HEK293 (cell line): Measurements from ENCODE around the gene CHRM5.

Experiments
- BCL11A ChIP-seq: fragments of 450-650 bp; formaldehyde crosslinking; IDR thresholded peaks from 2 replicates; pipeline ENCODE4 v1.5.1; 2016; ENCODE audit warnings: low read depth, missing biosample characterization, missing genetic modification characterization
- PRDM10 ChIP-seq: fragments of 450-650 bp; formaldehyde crosslinking; IDR thresholded peaks from 2 replicates; pipeline ENCODE4 v1.5.1; 2016; ENCODE audit warnings: missing biosample characterization, missing genetic modification characterization
- ZBTB20 ChIP-seq: fragments of 450-650 bp; formaldehyde crosslinking; IDR thresholded peaks from 2 replicates; pipeline ENCODE4 v1.5.1; 2016; ENCODE audit warnings: missing biosample characterization, missing genetic modification characterization
- ZFHX2 ChIP-seq: fragments of 450-650 bp; formaldehyde crosslinking; conservative IDR thresholded peaks from 2 replicates; pipeline ENCODE4 v1.5.1; 2016; ENCODE audit warnings: missing biosample characterization, missing genetic modification characterization
- ZNF121 ChIP-seq: fragments of 450-650 bp; formaldehyde crosslinking; IDR thresholded peaks from 2 replicates; pipeline ENCODE4 v1.5.1; 2016; ENCODE audit warnings: missing biosample characterization, missing genetic modification characterization
- ZNF24 ChIP-seq: fragments of 450-650 bp; formaldehyde crosslinking; IDR thresholded peaks from 2 replicates; pipeline ENCODE4 v1.5.1; 2016; ENCODE audit warnings: missing biosample characterization, missing genetic modification characterization
- ZNF26 ChIP-seq: fragments of 450-650 bp; formaldehyde crosslinking; IDR thresholded peaks from 2 replicates; pipeline ENCODE4 v1.5.1; 2016; ENCODE audit warnings: missing biosample characterization, missing genetic modification characterization
- ZNF521 ChIP-seq: fragments of 450-650 bp; formaldehyde crosslinking; IDR thresholded peaks from 2 replicates; pipeline ENCODE4 v1.5.1; 2017; ENCODE audit warnings: missing biosample characterization, mild to moderate bottlenecking, missing genetic modification characterization
- ZNF747 ChIP-seq: fragments of 450-650 bp; formaldehyde crosslinking; IDR thresholded peaks from 2 replicates; pipeline ENCODE4 v1.5.1; 2016; ENCODE audit warnings: missing biosample characterization, missing genetic modification characterization
- ZNF768 ChIP-seq: fragments of 450-650 bp; formaldehyde crosslinking; IDR thresholded peaks from 2 replicates; pipeline ENCODE4 v1.5.1; 2018; ENCODE audit warnings: missing biosample characterization, mild to moderate bottlenecking, missing genetic modification characterization
- TF ChIP-seq, protein P1 (sequence below): fragments of 450-650 bp; formaldehyde crosslinking; conservative IDR thresholded peaks from 2 replicates; pipeline ENCODE4 v1.5.1; 2016; ENCODE audit warnings: low read depth, missing biosample characterization, missing genetic modification characterization
- TF ChIP-seq, protein P2 (sequence below): fragments of 450-650 bp; formaldehyde crosslinking; IDR thresholded peaks from 2 replicates; pipeline ENCODE4 v1.5.1; 2016; ENCODE audit warnings: missing biosample characterization, missing genetic modification characterization

DNA sequence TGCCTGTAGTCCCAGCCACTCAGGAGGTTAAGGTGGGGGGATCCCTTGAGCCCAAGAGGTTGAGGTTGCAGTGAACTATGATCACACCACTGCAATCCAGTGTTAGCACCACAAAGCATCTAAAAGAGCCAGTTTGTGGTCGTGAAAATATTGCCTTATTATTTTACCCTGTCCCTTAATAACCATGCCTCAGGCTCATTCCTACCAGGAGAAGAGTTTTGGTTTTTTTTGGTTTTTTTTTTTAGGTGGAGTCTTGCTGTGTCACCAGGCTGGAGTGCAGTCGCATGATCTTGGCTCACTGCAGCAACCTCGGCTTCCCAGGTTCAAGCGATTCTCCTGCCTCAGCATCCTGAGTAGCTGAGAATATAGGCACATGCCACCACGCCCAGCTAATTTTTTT is 88.6 kb downstream of the CHRM5 start:
- TF ChIP-seq, protein P1, sequence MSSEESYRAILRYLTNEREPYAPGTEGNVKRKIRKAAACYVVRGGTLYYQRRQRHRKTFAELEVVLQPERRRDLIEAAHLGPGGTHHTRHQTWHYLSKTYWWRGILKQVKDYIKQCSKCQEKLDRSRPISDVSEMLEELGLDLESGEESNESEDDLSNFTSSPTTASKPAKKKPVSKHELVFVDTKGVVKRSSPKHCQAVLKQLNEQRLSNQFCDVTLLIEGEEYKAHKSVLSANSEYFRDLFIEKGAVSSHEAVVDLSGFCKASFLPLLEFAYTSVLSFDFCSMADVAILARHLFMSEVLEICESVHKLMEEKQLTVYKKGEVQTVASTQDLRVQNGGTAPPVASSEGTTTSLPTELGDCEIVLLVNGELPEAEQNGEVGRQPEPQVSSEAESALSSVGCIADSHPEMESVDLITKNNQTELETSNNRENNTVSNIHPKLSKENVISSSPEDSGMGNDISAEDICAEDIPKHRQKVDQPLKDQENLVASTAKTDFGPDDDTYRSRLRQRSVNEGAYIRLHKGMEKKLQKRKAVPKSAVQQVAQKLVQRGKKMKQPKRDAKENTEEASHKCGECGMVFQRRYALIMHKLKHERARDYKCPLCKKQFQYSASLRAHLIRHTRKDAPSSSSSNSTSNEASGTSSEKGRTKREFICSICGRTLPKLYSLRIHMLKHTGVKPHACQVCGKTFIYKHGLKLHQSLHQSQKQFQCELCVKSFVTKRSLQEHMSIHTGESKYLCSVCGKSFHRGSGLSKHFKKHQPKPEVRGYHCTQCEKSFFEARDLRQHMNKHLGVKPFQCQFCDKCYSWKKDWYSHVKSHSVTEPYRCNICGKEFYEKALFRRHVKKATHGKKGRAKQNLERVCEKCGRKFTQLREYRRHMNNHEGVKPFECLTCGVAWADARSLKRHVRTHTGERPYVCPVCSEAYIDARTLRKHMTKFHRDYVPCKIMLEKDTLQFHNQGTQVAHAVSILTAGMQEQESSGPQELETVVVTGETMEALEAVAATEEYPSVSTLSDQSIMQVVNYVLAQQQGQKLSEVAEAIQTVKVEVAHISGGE (tag by site-specific recombination), result no peak
- TF ChIP-seq, protein P2, sequence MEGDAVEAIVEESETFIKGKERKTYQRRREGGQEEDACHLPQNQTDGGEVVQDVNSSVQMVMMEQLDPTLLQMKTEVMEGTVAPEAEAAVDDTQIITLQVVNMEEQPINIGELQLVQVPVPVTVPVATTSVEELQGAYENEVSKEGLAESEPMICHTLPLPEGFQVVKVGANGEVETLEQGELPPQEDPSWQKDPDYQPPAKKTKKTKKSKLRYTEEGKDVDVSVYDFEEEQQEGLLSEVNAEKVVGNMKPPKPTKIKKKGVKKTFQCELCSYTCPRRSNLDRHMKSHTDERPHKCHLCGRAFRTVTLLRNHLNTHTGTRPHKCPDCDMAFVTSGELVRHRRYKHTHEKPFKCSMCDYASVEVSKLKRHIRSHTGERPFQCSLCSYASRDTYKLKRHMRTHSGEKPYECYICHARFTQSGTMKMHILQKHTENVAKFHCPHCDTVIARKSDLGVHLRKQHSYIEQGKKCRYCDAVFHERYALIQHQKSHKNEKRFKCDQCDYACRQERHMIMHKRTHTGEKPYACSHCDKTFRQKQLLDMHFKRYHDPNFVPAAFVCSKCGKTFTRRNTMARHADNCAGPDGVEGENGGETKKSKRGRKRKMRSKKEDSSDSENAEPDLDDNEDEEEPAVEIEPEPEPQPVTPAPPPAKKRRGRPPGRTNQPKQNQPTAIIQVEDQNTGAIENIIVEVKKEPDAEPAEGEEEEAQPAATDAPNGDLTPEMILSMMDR (tag by site-specific recombination), result no peak
- TF ChIP-seq BCL11A (tag by site-specific recombination), result no peak
- TF ChIP-seq PRDM10, result no peak
- TF ChIP-seq ZNF521 (tag by site-specific recombination), result no peak
- TF ChIP-seq ZNF26 (tag by site-specific recombination), result no peak
- no peak for TF ChIP-seq ZNF121 (tag by site-specific recombination)
- no peak for TF ChIP-seq ZBTB20
- no peak for TF ChIP-seq ZFHX2 (tag by site-specific recombination)
- no peak for TF ChIP-seq ZNF768
- no peak for TF ChIP-seq ZNF747 (tag by site-specific recombination)
- no peak for TF ChIP-seq ZNF24 (tag by site-specific recombination)
